Measurements from ENCODE around the gene NRCAM.

- TF ChIP-seq CTCF (IDR thresholded peaks at IDR 0.05) (no peak), POLR2A (IDR thresholded peaks at IDR 0.05) (no peak)
Measured at GRCh38 chr7:108140671-108141070, 315.6 kb downstream of the NRCAM start.

All from adrenal gland (tissue), 5 donors.